Activated T-cell treated with anti-CD3 and anti-CD28 coated beads for 24 hours (primary cell): ENCODE data around the gene B4GALT3.

ENCODE experiments used
- DNase-seq: peaks from one replicate; pipeline ENCODE4 v3.0.0-alpha.2; 2020; ENCODE audit warnings: low read depth

Gene B4GALT3

DNA sequence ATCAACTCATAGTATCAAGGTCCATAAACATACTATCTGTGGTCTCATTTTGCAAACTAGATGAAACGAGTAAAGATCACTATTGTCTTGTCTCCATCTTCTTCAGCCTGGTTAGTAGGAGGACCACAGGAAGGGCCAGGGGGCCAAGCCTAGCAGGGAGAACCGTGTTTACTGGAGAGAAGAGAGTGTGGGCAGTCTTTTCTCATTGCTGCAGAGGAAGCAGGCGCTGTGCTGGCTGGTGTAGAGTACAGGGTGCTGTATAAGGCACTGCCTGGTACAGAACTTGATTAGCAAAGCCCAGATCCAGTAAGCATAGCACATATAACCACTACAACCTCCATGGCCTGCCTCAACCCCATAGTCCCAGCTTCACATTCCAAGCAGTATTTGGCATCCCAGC lies 10.0 kb upstream of the B4GALT3 start:
- DNase-seq, result no peak

DNA sequence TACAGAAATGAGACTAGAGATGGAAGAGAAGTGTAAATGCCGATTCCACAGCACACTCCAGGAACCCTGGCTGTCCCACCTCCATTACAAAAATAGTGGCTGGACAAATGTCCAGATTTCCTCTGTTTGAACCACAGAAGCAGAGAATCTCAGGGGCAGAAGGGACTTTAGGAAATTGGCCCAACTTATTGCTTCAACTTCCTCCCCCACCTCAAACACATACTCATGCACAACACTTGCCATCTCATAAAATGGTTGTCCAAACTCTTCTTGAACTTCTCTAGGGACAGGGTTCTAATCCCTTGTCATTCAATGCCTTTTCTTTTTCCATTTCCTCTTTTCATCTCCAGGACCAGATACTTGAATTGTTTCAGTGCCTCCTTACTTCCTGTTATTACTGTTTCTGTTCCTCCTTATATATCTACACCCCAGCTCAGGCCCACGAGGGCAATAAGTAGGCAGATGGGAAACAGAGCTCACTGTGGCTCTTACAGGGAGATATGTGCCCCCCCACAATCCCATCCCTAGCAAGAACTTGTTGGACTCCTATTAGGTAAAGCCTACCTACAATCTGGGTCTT lies 8.5 kb upstream of the B4GALT3 start:
- no peak for DNase-seq

DNA sequence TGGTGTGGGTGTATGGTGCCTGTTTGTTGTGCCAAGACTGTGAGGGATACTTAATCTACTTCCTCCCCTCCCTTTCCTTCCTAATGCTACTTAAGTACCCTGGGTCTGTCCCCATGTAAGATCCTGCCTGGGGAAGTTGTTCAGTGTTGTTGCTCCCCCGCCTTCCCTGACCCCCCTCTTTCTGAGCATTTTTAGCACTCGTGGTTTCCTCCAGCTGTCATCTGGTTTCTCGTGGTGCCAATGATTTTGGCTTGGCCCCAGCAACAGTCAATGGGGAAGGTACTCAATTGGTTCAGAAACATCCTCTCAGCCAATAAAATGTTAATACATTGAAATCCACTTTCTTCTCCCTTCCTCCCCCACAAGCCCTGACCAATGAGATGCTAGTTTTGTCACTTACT lies 8.0 kb upstream of the B4GALT3 start:
- DNase-seq, result peak; percentile 61

DNA sequence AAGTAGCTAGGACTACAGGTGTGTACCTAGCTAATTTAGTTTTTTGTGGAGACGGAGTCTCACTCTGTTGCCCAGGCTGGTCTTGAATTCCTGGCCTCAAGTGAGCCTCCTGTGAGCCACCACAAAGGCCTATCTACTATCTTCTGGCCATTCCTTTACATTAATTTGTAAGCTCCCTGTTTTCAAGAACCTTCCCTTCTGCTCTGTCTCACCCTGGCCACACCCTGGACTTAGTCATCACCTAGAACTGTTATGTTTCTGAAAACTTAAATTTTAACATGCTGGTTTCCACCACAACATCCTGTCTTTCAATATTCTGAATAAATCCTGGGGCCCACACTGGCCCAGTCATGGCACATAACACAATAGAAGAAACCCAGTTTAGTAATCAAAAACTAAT lies 4.9 kb upstream of the B4GALT3 start:
- peak; percentile 62 for DNase-seq

DNA sequence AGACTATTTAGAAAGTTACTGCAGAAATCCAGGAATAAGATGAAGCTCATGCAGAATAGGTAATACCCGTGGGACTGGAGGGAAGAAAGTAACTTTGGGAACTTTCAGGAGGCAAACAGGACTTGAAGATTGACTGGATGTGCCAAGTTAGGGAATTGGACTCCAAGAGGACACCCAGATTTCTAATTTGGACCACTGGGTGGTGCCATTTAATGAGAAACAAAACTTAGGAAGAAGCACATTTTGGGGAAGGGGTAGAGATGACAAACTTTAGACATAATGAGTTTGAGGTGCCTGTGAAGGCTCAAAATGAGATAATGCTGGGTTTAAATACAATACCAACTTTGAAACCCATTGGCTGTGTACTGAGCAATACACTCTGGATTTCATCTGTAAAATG lies 3.3 kb upstream of the B4GALT3 start:
- DNase-seq, result no peak

DNA sequence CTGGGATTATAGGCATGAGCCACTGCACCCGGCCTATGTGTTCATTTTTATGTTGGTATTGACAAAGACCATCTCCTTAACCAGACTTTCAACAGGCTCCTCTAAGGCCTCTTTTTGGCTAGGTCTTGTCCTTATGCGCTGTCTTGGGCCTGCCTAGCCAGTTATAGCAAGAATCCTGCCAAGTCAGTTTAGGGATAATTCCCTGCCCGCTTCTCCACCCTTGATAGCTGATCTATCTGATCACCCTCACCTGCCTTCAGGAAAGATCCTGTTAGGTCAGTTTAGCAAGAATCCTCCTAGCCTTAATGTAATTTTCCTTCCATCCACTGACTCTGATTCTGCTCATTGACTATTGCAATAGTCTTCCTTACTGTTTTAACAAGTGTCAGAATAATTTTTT lies 2.4 kb upstream of the B4GALT3 start:
- no peak for DNase-seq

DNA sequence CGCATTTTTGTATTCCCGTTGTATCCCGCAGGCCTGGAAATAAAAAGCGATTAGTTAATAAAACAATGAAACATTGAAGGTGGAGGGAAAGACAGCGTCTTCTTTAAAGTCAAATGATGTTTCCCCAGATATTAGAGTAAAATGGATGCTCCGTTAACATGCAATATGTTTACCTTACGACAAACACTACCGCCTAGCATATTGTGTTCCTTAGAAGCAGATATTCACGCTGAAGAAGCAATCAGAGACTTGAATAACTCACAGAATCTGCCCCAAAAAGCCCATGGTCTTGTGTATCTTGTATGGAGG lies 583 bp upstream of the B4GALT3 start:
- no peak for DNase-seq

DNA sequence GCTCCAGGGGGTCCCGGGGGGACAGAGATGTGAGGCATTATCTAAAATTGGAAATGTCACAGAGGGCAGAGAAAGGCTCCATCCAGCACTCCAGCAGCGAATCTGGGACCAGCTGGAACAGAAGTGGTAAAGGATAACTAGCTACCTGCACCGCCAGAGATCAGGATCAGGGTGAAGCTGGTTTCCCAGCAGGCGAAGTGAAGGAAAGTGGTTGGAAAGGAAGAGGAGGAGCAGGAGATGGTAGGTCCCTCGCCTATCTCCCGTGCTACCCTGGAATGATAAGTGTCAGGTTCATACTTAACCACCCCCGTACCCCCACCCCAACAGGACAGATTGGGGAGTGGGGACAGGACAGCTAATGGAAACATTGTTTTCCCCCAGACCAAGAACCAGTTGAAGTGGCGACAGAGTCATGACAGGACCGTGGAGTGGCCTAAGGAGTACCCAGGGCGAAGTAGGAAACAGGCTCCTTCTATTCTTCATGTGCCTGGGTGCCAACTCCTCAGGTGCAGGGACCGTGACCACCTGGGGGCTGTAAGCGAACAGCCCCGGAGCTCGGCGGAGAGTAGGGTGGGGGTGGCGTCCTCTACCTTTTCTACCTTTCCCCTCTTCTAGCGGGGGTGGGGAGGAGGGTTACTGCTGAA lies 717 bp downstream of the B4GALT3 start:
- no peak for DNase-seq

DNA sequence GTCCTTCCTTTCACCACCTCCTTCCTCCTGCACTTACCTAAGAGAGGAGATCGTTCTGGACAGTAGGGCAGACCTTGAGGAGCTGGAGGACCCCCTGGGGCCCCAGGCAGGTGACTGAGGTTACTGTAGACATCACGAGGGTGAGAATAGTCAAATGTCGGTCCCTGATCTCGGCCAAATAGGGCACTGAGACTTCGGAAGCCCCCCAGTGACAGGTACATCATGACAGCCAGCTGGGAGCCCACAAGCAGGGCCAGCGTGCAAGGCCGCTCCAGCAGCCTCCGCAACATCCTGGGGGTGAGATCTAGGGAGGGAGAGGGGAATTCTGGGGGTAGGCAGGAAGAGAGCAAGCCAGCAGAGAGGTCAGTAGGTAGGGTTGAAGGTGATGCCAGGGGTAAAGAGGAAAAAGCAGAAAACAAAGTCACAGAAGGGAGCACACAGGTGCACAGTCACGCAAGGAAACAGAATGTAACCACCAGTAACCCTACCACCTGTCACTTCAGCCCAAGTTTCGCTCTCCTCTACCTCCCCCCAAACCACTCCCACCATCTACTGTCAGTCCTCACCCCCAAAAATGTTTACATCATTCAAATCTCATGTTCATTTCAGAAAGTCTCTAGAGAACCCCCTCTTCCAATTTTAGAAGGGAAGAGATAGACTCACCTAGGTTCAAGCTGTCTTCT lies 1.4 kb downstream of the B4GALT3 start:
- DNase-seq, result no peak

DNA sequence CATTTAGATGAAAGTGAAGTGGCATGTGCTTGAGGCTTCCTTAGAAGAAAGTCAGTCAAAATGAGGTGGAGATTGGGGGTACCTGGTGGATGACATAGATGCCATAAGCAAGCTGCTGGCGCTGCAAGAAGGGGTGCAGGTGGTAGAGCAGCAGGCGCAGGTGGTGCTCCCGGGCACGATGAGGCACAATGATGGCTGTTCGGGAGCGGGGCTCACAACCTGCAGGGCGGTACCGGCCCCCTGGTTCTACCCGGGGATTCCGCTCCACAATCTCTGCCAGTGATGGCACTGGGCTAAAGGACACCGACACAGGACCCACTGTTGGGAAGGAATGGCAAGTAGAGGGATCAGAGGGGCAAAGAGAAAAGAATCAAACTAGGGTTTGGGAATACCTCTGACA lies 2.4 kb downstream of the B4GALT3 start:
- DNase-seq, result no peak

DNA sequence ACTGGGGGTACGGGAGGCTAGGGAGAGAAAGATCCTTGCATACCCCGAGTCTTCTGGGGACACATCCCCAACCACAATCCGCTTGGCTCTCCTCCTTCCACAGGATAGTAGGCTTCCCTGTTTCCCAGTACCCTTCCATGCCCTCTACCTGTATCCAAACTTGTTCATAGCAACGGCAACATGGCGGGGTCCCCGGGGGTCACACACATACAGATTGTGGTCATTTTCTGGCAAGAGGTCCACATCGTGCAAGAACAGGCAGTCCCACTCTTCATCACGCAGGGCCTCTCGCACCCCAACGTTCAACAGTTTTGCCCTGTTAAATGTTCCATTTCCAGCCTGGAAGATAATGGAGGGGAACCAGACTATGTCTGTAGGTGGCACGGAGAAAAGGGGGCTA lies 3.6 kb downstream of the B4GALT3 start:
- DNase-seq, result no peak

DNA sequence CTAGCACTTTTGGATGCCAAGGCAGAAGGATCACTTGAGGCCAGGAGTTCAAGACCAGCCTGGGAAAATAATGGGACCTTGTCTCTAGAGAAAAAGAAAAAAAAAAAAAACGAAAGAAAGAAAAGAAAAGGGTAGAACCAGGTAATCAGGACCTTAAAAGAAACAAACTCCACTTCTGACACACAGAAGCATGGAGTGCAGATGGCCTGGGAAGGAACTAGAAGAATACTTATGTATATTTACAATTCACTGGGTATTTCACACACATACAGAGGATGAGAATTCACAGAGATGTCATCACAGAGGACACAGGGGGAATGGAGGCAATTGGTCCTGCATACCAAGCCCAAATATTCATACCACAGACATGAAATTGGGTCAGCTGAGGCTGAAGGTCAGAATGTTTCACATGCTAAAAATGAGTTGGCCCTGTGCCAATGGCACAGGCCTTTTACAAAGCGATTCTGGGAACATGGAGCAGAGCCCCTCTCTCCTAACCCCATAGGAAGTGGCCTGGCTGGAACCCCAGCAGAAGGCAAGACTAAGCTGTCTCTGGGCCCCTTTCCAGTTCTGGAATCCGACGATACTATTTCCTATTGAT lies 4.4 kb downstream of the B4GALT3 start:
- no peak for DNase-seq

DNA sequence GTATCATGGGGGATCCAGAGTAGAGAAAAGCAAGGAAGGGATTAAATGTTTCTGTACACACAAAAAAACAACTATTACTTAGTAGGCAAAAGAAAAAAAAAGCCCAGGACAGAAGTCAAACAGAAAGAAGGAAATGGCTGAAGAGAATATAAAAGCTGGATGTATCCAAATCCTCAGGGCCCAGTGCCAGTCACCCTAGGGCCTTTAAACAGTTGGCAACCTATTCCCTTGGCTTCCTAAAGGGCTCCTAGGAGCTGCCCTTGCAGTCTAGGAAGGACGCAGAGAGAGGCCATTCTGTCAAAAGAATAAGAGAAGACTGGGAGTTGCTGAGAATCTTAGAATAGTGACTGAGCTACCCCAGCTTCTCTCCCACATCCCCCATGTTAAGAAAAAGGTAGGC lies 5.0 kb downstream of the B4GALT3 start:
- DNase-seq, result no peak

DNA sequence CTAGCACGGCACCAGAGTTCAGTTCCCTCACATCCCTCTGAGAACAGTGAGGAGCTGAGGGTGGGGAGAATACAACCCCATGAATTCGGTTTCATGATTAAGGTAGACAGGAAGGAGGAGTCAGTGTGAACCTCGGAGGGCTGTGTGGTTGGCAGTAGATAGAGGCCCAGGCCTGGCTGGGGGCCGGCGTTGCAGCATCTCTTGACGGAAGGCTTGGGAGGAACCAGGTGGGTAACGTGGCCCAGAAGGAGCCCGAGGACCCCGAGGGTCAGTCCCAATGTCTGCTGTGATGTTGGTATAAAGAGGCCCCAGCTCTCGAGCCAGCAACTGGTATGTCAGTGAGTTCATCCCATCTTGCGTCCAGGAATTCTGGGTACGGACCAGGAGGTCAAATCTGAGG lies 5.6 kb downstream of the B4GALT3 start:
- DNase-seq, result no peak

DNA sequence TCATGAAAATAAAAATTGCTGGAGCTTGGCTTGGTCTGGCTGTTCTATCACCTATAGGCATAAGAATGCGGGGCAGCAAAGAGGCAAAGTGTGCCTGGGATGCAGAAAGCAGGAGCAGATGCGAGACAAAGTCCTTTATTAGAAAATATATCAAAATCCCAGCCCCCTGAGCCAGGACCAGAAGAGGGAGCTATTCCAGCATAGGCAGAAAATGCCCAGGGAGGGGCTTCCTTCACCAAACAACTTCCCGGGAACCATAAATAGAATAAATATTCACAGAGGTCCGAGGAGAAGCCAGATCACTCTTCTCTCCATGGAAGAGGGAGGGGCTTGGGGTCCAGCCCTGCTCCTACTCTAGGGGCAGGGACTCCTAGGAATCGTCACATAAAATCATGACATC lies 6.1 kb downstream of the B4GALT3 start:
- DNase-seq, result no peak

DNA sequence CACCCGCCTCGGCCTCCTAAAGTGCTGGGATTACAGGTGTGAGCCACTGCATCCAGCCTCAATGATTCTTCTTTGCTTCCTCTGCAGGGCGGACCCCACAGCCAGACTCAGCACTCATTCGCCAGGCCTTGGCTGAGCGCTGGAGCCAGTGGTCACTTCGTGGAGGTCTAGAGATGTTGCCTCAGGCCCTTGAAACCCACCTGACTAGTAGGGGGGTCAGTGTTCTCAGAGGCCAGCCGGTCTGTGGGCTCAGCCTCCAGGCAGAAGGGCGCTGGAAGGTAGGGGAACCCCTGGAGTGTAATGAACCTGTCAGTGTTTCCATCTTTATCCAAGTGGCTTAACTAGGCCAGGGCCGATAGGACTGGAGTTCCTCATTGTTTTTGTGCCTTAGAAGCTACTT lies 8.4 kb downstream of the B4GALT3 start:
- no peak for DNase-seq

DNA sequence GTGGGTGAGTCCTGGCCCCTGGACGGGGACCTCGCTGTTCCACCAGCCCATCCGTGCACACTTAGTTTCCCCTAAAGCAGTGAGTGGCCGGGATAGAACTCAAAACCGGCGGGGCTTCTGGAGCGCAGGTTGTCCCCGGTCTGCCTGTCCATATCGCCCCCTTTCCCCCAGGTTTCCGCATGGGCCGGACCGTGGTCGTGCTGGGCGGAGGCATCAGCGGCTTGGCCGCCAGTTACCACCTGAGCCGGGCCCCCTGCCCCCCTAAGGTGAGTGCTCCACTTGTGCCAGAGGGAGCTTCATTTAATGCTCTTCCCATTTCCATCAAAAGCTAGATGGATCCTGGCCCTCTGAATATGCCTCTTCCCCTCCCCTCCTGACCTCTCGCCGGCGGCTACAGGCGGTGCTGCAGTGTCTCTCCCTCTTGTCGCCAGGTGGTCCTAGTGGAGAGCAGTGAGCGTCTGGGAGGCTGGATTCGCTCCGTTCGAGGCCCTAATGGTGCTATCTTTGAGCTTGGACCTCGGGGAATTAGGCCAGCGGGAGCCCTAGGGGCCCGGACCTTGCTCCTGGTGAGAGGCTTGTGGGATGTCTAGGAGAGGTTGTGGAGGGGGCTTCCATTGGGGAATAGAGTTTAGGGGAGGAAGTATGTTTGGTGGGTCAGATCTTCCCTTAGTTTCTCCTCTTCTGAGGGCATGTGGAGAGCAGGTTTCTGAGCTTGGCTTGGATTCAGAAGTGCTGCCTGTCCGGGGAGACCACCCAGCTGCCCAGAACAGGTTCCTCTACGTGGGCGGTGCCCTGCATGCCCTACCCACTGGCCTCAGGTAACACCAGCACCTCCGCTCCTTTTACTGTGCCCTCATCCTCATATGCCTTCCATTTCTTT lies 10.4 kb downstream of the B4GALT3 start:
- DNase-seq, result no peak

DNA sequence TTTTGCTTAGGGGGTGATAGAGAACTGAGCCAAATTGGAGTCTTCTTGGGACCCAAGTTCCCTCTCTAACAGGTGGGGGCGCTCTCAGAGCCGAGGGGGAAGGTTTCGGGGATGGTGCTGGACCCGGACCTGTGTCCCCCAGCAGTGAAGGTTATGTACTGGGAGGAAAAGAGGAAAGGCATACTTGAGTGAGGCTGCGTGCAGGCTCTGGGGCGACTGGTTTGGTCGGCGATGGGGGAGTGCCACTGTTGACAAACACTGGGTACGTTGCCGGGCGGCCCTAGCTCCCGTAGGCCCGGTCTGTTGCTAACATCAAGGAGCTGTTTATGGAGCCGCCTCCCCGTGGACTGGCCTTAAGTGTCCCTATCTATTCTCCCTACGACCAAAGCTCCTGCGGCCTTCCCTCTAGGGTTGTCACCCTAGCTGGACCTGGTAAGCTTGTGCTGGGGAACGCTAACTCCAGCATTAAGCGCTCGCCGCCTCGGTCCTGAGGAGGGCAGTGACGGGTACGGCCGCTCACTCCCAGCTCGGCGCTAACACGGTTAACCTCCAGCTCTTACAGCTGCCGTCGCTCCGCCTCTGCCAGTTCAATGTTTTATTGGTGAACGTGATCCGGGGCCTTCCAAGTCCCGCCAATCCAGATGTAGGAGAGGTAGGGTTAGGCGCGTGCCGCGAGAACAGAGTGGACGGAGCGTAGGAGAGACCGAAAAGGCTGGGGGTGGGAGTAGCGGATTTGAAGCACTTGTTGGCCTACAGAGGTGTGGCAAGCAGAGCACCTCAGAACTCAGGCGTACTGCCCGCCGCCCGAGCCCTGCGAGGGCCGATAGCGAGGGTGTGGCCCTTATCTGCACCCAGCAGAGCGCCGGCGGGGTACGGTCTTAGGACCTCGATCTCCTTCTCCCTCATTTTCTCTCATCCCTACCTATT lies 11.3 kb downstream of the B4GALT3 start, which contains the start of gene PPOX:
PPOX (plus strand) TSS at position 685 of the 927 bp plus-strand sequence. CDS start 422 bp downstream, outside the sequence.
- DNase-seq, result peak; percentile 89

DNA sequence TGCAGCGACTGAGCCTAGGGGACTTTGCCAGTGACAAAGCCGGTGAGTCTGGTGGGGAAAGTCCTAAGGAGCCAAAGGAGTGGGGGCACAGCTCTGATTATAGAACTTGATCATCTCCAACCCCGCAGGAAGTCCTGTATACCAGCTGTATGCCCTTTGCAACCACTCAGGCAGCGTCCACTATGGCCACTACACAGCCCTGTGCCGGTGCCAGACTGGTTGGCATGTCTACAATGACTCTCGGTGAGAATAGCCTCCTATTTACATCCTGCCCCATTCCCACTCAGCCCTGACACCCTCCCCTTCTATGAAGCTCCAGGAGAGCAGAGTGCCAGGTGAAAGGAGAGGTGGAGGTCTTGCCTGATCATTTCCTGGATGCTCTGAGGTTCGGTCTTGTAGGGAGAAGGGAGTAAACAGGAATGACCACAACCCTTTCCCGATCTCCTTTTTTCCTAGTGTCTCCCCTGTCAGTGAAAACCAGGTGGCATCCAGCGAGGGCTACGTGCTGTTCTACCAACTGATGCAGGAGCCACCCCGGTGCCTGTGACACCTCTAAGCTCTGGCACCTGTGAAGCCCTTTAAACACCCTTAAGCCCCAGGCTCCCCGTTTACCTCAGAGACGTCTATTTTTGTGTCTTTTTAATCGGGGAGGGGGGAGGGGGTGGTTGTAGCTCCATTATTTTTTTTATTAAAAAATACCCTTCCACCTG lies 12.3 kb downstream of the B4GALT3 start:
- no peak for DNase-seq

DNA sequence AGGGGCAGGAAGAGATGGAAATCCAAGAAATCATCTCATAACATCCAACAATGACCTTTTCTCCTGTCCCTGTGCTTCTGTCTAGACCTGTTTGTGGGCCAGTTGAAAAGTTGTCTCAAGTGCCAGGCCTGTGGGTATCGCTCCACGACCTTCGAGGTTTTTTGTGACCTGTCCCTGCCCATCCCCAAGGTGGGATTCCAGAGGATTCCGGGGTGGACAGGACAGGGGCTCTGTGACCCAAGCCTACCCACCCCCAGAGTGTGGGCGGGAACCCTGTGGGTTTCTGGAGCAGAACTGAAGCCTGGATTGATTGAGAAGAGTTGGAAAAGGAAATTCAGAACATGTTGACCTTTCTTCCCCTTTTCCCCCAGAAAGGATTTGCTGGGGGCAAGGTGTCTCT lies 13.5 kb downstream of the B4GALT3 start:
- DNase-seq, result no peak

DNA sequence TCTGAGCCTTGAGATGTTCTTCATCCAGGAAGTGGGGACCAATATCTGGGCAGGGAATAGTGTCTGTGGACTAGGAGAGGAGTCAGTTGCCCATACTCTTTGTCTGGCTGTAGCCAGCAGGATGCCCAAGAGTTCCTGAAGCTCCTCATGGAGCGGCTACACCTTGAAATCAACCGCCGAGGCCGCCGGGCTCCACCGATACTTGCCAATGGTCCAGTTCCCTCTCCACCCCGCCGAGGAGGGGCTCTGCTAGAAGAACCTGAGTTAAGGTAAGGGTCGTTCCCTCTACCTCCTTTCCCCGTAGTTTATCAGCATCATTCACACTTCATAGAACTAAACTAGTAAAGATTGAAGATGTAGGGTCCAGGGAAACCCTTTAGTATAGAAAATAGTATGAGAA lies 14.5 kb downstream of the B4GALT3 start:
- DNase-seq, result no peak
